GM06990 (cell line): ENCODE results near the gene FMNL2.

Source experiments
- DNase-seq: peaks from one replicate; pipeline ENCODE4 v3.0.0-alpha.2; 2011; ENCODE audit not compliant: insufficient read length; ENCODE audit errors: extremely low read depth
- H3K27me3 ChIP-seq: replicated peaks from 2 replicates; pipeline ENCODE4 v1.6.0; 2011; ENCODE audit warnings: low read length; ENCODE audit not compliant: control insufficient read depth, insufficient read depth
- H3K36me3 ChIP-seq: 2 replicates; pipeline ENCODE4 v1.5.1; 2011; ENCODE audit warnings: low read length; ENCODE audit not compliant: control insufficient read depth, insufficient read depth
- H3K4me3 ChIP-seq: replicated peaks from 2 replicates; pipeline ENCODE4 v1.5.1; 2011; ENCODE audit warnings: low read depth, mild to moderate bottlenecking, control low read depth, low read length
- TF ChIP-seq, protein P1 (sequence below): IDR thresholded peaks from 2 replicates; pipeline ENCODE4 v1.5.1; 2011; ENCODE audit warnings: low read length, control low read depth, mild to moderate bottlenecking, inconsistent platforms; ENCODE audit not compliant: insufficient read depth, poor library complexity, severe bottlenecking

The FMNL2 gene

DNA sequence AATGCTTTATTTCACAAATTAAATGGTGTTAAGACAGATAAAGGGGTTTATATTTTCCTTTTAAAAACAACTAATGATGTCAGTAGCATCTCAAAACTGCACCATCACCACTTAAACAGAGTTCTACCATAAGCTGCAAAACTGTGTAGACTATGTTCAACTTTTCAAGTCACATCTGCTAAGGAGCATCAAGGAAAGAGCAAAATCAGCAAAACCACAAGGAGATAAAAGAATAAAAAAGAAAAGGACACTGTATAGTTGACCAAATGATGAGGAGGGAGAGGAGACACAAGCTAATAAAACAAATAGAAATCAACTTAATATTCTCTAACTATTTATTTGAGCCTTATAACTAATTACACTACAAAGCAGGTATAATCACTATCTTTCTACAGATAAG is 348.4 kb downstream of the FMNL2 start:
- no peaks in the 10 kb centered on the region; the same call in none of the 2 replicates for H3K36me3 ChIP-seq
- no peak overlapping the region for H3K4me3 ChIP-seq
- TF ChIP-seq, protein P1, sequence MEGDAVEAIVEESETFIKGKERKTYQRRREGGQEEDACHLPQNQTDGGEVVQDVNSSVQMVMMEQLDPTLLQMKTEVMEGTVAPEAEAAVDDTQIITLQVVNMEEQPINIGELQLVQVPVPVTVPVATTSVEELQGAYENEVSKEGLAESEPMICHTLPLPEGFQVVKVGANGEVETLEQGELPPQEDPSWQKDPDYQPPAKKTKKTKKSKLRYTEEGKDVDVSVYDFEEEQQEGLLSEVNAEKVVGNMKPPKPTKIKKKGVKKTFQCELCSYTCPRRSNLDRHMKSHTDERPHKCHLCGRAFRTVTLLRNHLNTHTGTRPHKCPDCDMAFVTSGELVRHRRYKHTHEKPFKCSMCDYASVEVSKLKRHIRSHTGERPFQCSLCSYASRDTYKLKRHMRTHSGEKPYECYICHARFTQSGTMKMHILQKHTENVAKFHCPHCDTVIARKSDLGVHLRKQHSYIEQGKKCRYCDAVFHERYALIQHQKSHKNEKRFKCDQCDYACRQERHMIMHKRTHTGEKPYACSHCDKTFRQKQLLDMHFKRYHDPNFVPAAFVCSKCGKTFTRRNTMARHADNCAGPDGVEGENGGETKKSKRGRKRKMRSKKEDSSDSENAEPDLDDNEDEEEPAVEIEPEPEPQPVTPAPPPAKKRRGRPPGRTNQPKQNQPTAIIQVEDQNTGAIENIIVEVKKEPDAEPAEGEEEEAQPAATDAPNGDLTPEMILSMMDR: no peak
- no peak for DNase-seq
- H3K27me3 ChIP-seq: no peaks in the 10 kb centered on the region

DNA sequence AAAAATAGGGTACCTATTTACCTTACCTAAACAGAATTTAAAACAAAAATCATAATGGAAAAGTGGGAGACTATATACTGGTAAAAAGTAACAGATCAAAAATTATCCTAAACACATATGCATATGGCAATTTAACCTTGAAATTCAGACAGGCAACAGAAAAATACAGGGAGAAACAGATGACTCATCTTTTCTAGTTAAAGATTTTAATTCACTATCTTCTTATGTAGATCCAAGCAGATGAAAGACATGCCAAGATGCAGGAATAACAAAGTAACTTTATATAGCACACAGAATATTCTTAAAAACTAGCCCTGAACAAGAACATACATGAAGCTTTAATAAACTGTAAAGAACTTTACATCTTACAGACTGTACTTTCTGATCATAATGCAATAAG is 351.3 kb downstream of the FMNL2 start:
- H3K4me3 ChIP-seq: no peak overlapping the region
- H3K36me3 ChIP-seq: no peaks in the 10 kb centered on the region; the same call in none of the 2 replicates
- H3K27me3 ChIP-seq: no peaks in the 10 kb centered on the region
- TF ChIP-seq, protein P1: no peak
- no peak for DNase-seq

DNA sequence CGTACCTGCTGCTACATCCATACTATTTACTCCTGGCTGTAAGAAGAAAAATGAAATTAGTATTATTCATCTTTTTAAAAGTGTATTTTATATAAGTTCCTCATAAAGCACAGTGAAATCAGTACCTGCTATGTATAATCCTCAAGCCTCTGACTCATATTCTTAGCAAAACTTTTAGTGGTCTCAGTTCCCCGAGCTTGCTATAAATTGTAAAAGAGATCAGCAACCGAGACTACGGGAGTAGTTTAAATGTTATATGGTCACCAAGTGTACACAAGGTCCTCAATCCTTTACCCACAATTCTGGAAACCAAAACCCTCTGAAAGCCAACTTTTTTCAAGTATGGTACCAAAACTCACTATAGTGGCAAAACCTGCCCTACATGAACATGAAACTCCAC is 358.1 kb downstream of the FMNL2 start:
- TF ChIP-seq, protein P1: no peak
- no peaks in the 10 kb centered on the region for H3K27me3 ChIP-seq
- no peak overlapping the region for H3K4me3 ChIP-seq
- peak; percentile 52 for DNase-seq
- no peaks in the 10 kb centered on the region; the same call in 1 of the 2 replicates for H3K36me3 ChIP-seq

DNA sequence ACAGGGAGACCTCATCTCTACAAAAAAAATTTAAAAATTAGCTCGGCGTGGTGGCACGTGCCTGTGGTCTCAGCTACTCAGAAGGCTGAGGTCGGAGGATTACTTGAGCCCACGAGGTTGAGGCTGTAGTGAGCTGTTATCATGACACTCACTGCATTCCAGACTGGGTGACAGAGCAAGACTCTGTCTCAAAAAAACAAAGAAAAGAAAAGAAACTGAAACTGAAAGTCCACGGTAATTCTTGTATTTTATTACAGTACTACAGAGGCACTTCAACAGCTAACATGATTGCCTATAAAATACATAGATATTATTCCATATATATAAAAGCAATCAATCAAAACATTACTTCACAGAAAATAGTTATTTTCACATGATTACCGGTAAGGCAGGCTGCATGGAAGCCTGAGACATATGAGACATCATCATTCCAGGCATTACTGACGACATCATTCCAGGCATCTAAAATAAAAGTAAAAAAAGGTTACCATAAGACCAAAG is 359.2 kb downstream of the FMNL2 start:
- no peaks in the 10 kb centered on the region; the same call in 1 of the 2 replicates for H3K36me3 ChIP-seq
- peak overlapping the region; percentile 10; the same call in 1 of the 2 replicates for H3K4me3 ChIP-seq
- no peak for DNase-seq
- TF ChIP-seq, protein P1: no peak
- H3K27me3 ChIP-seq: no peaks in the 10 kb centered on the region

DNA sequence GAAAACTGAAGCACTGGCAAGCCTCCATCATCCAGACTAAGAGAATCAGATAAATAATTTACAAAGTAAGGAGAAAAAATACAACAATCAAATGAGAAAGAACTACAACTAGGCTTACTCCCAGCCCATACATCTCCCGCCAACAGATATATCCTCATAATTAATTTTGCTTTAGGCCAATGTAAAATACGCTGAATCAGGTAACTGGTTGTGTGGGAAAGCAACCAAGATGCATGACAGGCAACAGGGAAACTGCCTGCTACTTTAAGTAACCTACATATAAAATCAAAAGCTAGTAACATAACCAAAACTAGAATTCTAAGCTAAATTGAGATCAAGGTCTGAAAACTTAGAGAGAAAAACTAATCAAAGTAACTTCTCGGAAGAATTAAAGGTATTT is 360.8 kb downstream of the FMNL2 start:
- TF ChIP-seq, protein P1: no peak
- no peaks in the 10 kb centered on the region for H3K27me3 ChIP-seq
- H3K4me3 ChIP-seq: no peak overlapping the region
- DNase-seq: no peak
- no peaks in the 10 kb centered on the region; the same call in 1 of the 2 replicates for H3K36me3 ChIP-seq

DNA sequence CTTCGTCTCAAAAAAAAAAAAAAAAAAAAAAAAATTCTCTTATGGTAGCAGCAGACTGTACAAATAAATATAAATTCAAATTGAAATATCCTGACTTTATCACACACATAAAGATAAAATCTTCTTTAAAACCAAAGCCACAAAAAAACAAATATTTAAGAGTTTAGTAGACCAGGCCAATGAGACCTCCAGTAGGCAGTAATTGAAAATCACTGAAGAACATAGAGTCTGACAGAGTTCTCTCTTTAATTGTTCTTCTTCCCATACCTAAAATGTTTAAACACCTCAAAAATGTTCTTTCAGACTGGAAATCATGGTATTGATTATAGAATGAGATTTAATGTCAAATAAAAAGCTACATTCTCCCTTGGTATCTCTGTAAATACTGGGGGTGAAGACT is 361.5 kb downstream of the FMNL2 start:
- no peaks in the 10 kb centered on the region; the same call in 1 of the 2 replicates for H3K36me3 ChIP-seq
- no peak for DNase-seq
- H3K4me3 ChIP-seq: no peak overlapping the region
- H3K27me3 ChIP-seq: no peaks in the 10 kb centered on the region
- TF ChIP-seq, protein P1: no peak
